Endothelial cell of umbilical vein (primary cell): Measurements from ENCODE around the gene RARRES1.

Experiments
- CTCF ChIP-seq, 2 donors: IDR thresholded peaks; 1 replicate in 1 of 2; 2 replicates in 1 of 2; pipeline ENCODE4 v1.5.1; 2011; ENCODE audit warnings: low read length in 2 of 2, mild to moderate bottlenecking in 2 of 2, moderate library complexity in 2 of 2, control low read depth in 1 of 2, inconsistent platforms in 1 of 2, low read depth in 1 of 2; ENCODE audit not compliant: insufficient read depth in 1 of 2; ENCODE audit errors: extremely low read depth in 1 of 2
- EZH2 ChIP-seq: IDR thresholded peaks from 2 replicates; pipeline ENCODE4 v1.6.1; 2012; ENCODE audit warnings: borderline replicate concordance, low read depth, mild to moderate bottlenecking, moderate library complexity, low read length, inconsistent platforms; ENCODE audit not compliant: severe bottlenecking
- FOS ChIP-seq: IDR thresholded peaks from 2 replicates; pipeline ENCODE4 v1.6.1; 2011; ENCODE audit warnings: mild to moderate bottlenecking, low read length, moderate library complexity, borderline replicate concordance; ENCODE audit not compliant: insufficient read depth
- GATA2 ChIP-seq: IDR thresholded peaks from 2 replicates; pipeline ENCODE4 v1.7.0; 2011; ENCODE audit warnings: low read depth, mild to moderate bottlenecking, moderate library complexity, mixed read lengths, low read length; ENCODE audit not compliant: insufficient read length, insufficient read depth
- MAX ChIP-seq: IDR thresholded peaks from 2 replicates; pipeline ENCODE4 v1.6.1; 2011; ENCODE audit not compliant: insufficient read depth, insufficient read length
- MYC ChIP-seq: IDR thresholded peaks from one replicate; pipeline ENCODE4 v1.6.1; 2011; ENCODE audit warnings: mild to moderate bottlenecking, low read depth, low read length
- POLR2A ChIP-seq: IDR thresholded peaks from 2 replicates; pipeline ENCODE4 v1.6.1; 2012; ENCODE audit warnings: low read depth, mild to moderate bottlenecking, control low read depth, low read length
- POLR2AphosphoS5 ChIP-seq: IDR thresholded peaks from 2 replicates; pipeline ENCODE4 v1.6.1; 2012; ENCODE audit warnings: low read depth, mild to moderate bottlenecking, control low read depth, low read length, moderate library complexity; ENCODE audit not compliant: insufficient read depth

GRCh38 chr3:158712443-158712842, 19.8 kb downstream of the RARRES1 start:
- TF ChIP-seq MAX = no peak
- no peak for TF ChIP-seq CTCF (IDR thresholded peaks at IDR 0.05; ENCODE audit: extremely low read depth in 1 of 2, insufficient read depth in 1 of 2, low read depth in 1 of 2, low read length in 2 of 2)
- TF ChIP-seq EZH2 = no peak
- no peak for TF ChIP-seq FOS
- no peak for TF ChIP-seq POLR2A
- no peak for TF ChIP-seq POLR2AphosphoS5
- no peak for TF ChIP-seq GATA2
- TF ChIP-seq MYC = no peak
